K562 (cell line): ENCODE data around the gene SCRN2. TPM values are rescaled to one million over a fixed set of nuclear protein-coding genes. Genes with fewer than 3 reads are reported as not detected.
A peak's percentile ranks its signal among the peaks of the same experiment; 100 is the strongest.

Experiments
- ATAC-seq: fragments of 200-7000 bp; cut with Tn5 transposase; 3 replicates; pipeline ENCODE4 v1.9.1; 2020; ENCODE audit warnings: moderate library complexity
- BruUV-seq: library from RNA; stranded (reverse); fragments of 400-500 nt; replicated peaks from 2 replicates; lab custom pipeline; 2021; lab: Mats Ljungman, UMichigan
- CTCF ChIA-PET: fragments of 300-600 bp; formaldehyde crosslinking; extraction: SDS; loops from one replicate; lab custom pipeline; 2021; ENCODE audit warnings: low intra/inter-chr PET ratio; lab: Yijun Ruan, JAX
- POLR2A ChIA-PET: fragments of 300-600, 350-650 bp; sonication (Branson Sonifier 250); formaldehyde crosslinking; extraction: SDS; loops from one replicate; lab custom pipeline; 2021; ENCODE audit warnings: antibody characterized with exemption, inconsistent platforms; lab: Yijun Ruan, JAX
- DNase-seq, 4 experiments: peaks; one replicate each; pipeline versions ENCODE4 v3.0.0 to v3.0.0-alpha.2; 2011 to 2018; ENCODE audit warnings: low spot score in 3 of 4, mixed read lengths in 3 of 4; ENCODE audit errors: extremely low read depth in 1 of 4
- FAIRE-seq: peaks from 2 replicates; lab custom pipeline; 2011; peaks lifted over from hg19 to GRCh38; lab: Jason Lieb, UNC
- H2AFZ ChIP-seq: 2 replicates; pipeline ENCODE4 v1.6.0; 2011; ENCODE audit warnings: low read depth, low read length, control low read depth, inconsistent platforms
- H3K27ac ChIP-seq: fragments of 200-600 bp; 3 replicates; pipeline ENCODE4 v1.8.0; 2011; ENCODE audit warnings: low read depth, mild to moderate bottlenecking, control low read depth, inconsistent platforms, low read length, moderate library complexity, mixed read lengths; ENCODE audit errors: extremely low read depth
- H3K27me3 ChIP-seq, 2 experiments: fragments of 300-600 bp in 1 of 2; 2 replicates in 1 of 2; 3 replicates in 1 of 2; pipeline versions ENCODE4 v1.6.0 to v1.8.0; 2011; ENCODE audit warnings: inconsistent platforms in 2 of 2, low read length in 2 of 2, mild to moderate bottlenecking in 1 of 2, mixed read lengths in 1 of 2, moderate library complexity in 1 of 2; ENCODE audit not compliant: control insufficient read depth in 2 of 2, insufficient read depth in 2 of 2
- H3K36me3 ChIP-seq: fragments of 300-600 bp; 3 replicates; pipeline ENCODE4 v1.8.0; 2011; ENCODE audit warnings: mild to moderate bottlenecking, low read length, inconsistent platforms; ENCODE audit not compliant: control insufficient read depth, insufficient read depth
- H3K4me1 ChIP-seq, 2 experiments: fragments of 200-600 bp in 1 of 2; replicated peaks in 1 of 2; 2 replicates in 1 of 2; 3 replicates in 1 of 2; pipeline versions ENCODE4 v1.5.1 to v1.8.0; 2011; ENCODE audit warnings: inconsistent platforms in 2 of 2, low read length in 2 of 2, mild to moderate bottlenecking in 1 of 2, mixed read lengths in 1 of 2, moderate library complexity in 1 of 2; ENCODE audit not compliant: control insufficient read depth in 2 of 2, insufficient read depth in 2 of 2
- H3K4me2 ChIP-seq: 2 replicates; pipeline ENCODE4 v1.6.1; 2011; ENCODE audit warnings: low read length, control low read depth, inconsistent platforms, mixed read lengths; ENCODE audit not compliant: insufficient read depth
- H3K4me3 ChIP-seq: fragments of 200-600 bp; sonication (generic), shearing (Covaris generic); 2 replicates; pipeline ENCODE4 v1.5.1; 2016; ENCODE audit warnings: control low read depth, inconsistent platforms
- H3K79me2 ChIP-seq: fragments of 200-600 bp; 3 replicates; pipeline ENCODE4 v1.8.0; 2011; ENCODE audit warnings: low read length, inconsistent platforms; ENCODE audit not compliant: control insufficient read depth, insufficient read depth
- H3K9ac ChIP-seq, 2 experiments: 2 replicates each; pipeline versions ENCODE4 v1.6.0 to v1.6.1; 2011; ENCODE audit warnings: low read depth in 2 of 2, low read length in 2 of 2, control low read depth in 1 of 2, inconsistent platforms in 1 of 2, mild to moderate bottlenecking in 1 of 2, mixed read lengths in 1 of 2; ENCODE audit not compliant: insufficient read depth in 1 of 2
- H3K9me1 ChIP-seq: one replicate; pipeline ENCODE4 v1.6.0; 2011; ENCODE audit warnings: inconsistent platforms, mild to moderate bottlenecking, low read length, moderate library complexity; ENCODE audit not compliant: control insufficient read depth, insufficient read depth
- H3K9me3 ChIP-seq: replicated peaks from 2 replicates; pipeline ENCODE4 v1.5.1; 2011; ENCODE audit warnings: low read depth, low read length, inconsistent platforms; ENCODE audit not compliant: control insufficient read depth, insufficient read depth
- H4K20me1 ChIP-seq: replicated peaks from 2 replicates; pipeline ENCODE4 v1.6.1; 2011; ENCODE audit warnings: low read length, inconsistent platforms, mixed read lengths; ENCODE audit not compliant: control insufficient read depth, insufficient read depth
- ATF1 ChIP-seq, 2 experiments: fragments of 450-650 bp in 1 of 2; IDR thresholded peaks; 2 replicates each; pipeline ENCODE4 v1.6.1; 2016; ENCODE audit warnings: missing compliant biosample characterization in 1 of 2, missing genetic modification characterization in 1 of 2
- DDX20 ChIP-seq: fragments of 450-650 bp; IDR thresholded peaks from 2 replicates; pipeline ENCODE4 v1.6.1; 2016; ENCODE audit warnings: missing genetic modification characterization, low read depth, mild to moderate bottlenecking, missing compliant biosample characterization, moderate library complexity
- L3MBTL2 ChIP-seq: fragments of 450-650 bp; IDR thresholded peaks from 2 replicates; pipeline ENCODE4 v1.6.1; 2016; ENCODE audit warnings: mild to moderate bottlenecking, moderate library complexity
- NFXL1 ChIP-seq: fragments of 450-650 bp; formaldehyde crosslinking; IDR thresholded peaks from 2 replicates; pipeline ENCODE4 v1.4.0; 2021; ENCODE audit warnings: mild to moderate bottlenecking
- OTX1 ChIP-seq: fragments of 450-650 bp; formaldehyde crosslinking; IDR thresholded peaks from 2 replicates; pipeline ENCODE4 v1.4.0; 2022; ENCODE audit warnings: mild to moderate bottlenecking
- RBM39 ChIP-seq: fragments of 200-400 bp; formaldehyde crosslinking; optimal IDR thresholded peaks from 2 replicates; pipeline ENCODE3; 2018; ENCODE audit warnings: low read depth, low read length
- RCOR1 ChIP-seq, 2 experiments: IDR thresholded peaks; 2 replicates each; pipeline ENCODE4 v1.6.1; 2012; ENCODE audit warnings: low read depth in 2 of 2, low read length in 2 of 2, borderline replicate concordance in 1 of 2, improper control_type of control experiment in 1 of 2
- TOE1 ChIP-seq, 2 experiments: fragments of 450-650 bp in 1 of 2; sonication (generic) in 1 of 2; formaldehyde crosslinking in 1 of 2; IDR thresholded peaks; 2 replicates each; pipeline versions ENCODE4 v1.7.1 to v1.8.0; 2016 to 2022; ENCODE audit warnings: borderline replicate concordance in 2 of 2, mild to moderate bottlenecking in 2 of 2, antibody characterized with exemption in 1 of 2, inconsistent platforms in 1 of 2, low read depth in 1 of 2, missing genetic modification reagents in 1 of 2, moderate library complexity in 1 of 2
- WHSC1 ChIP-seq: IDR thresholded peaks from one replicate; pipeline ENCODE4 v1.6.1; 2012; ENCODE audit warnings: low read length, control low read depth, inconsistent platforms
- ZNF282 ChIP-seq: sonication (generic); formaldehyde crosslinking; IDR thresholded peaks from 2 replicates; pipeline ENCODE4 v1.8.1; 2023; ENCODE audit warnings: missing genetic modification reagents
- WGBS: fragments of 100-300 bp; shearing (Covaris generic); methylation state at CpG from one replicate; pipeline ENCODE4 v1.1.6; 2016; ENCODE audit warnings: low coverage, mixed read lengths; ENCODE audit not compliant: insufficient coverage; ENCODE audit errors: missing lambda C conversion rate; 5-methylcytosine and 5-hydroxymethylcytosine counted together
- in situ Hi-C: fragments of 300-500 bp; cut with MboI; formaldehyde crosslinking; loops from 4 replicates; pipeline ENCODE4 v1.15.0; 2018; ENCODE audit warnings: inconsistent platforms, mixed read lengths
- intact Hi-C: fragments of 100-400 bp; cut with micrococcal nuclease; formaldehyde crosslinking; loops from 2 replicates; pipeline ENCODE4 v1.14.2; 2022
- polyA plus RNA-seq, 8 experiments: library from polyadenylated mRNA; depleted of rRNA in 4 of 8; stranded (reverse) in 5 of 8; unstranded in 3 of 8; fragments of >200 nt; fragmentation: Nextera tagmentation in 2 of 8; fragmentation: Illumina TruSeq in 1 of 8; extraction: Ambion mirVana in 2 of 8; extraction: Trizol in 1 of 8; gene quantifications; 2 replicates each; pipeline versions ENCODE4 v1.2.1 to v1.2.3, GENCODE V29; 2011 to 2014; ENCODE audit warnings: inconsistent platforms in 1 of 8, missing spikeins in 1 of 8
- total RNA-seq, 7 experiments: library from RNA; depleted of rRNA in 6 of 7; stranded (reverse); fragments of >200 nt in 6 of 7; fragmentation: Illumina TruSeq in 2 of 7; extraction: Trizol in 2 of 7; gene quantifications; 2 replicates each; pipeline versions ENCODE4 v1.2.1 to v1.2.3, GENCODE V29; 2011 to 2021; ENCODE audit warnings: low replicate concordance in 1 of 7
- TF ChIP-seq, protein P1 (sequence below): fragments of 450-650 bp; IDR thresholded peaks from 2 replicates; pipeline ENCODE4 v1.6.1; 2016; ENCODE audit warnings: antibody characterized with exemption
- TF ChIP-seq, protein P2 (sequence below): sonication (generic); formaldehyde crosslinking; IDR thresholded peaks from 2 replicates; pipeline ENCODE4 v1.5.0; 2020; ENCODE audit warnings: missing genetic modification reagents
- TF ChIP-seq, protein P3 (sequence below): fragments of 450-650 bp; formaldehyde crosslinking; IDR thresholded peaks from 2 replicates; pipeline ENCODE4 v1.4.0; 2022; ENCODE audit warnings: missing genetic modification characterization
- TF ChIP-seq, protein P4 (sequence below), 3 experiments: IDR thresholded peaks in 2 of 3; conservative IDR thresholded peaks in 1 of 3; 2 replicates each; pipeline ENCODE4 v1.5.1; 2011 to 2012; ENCODE audit warnings: low read length in 3 of 3, mild to moderate bottlenecking in 3 of 3, control low read depth in 2 of 3, improper control_type of control experiment in 1 of 3, inconsistent platforms in 1 of 3, low read depth in 1 of 3, mixed read lengths in 1 of 3, moderate library complexity in 1 of 3; ENCODE audit not compliant: insufficient read depth in 2 of 3

Gene SCRN2
- total and polyA plus RNA-seq, 9 of the 15 experiments (the other 6 are each of a cell fraction or from before 2014, with no cell fraction given) = 0.25 to 32.9 (median 13.6) TPM

DNA sequence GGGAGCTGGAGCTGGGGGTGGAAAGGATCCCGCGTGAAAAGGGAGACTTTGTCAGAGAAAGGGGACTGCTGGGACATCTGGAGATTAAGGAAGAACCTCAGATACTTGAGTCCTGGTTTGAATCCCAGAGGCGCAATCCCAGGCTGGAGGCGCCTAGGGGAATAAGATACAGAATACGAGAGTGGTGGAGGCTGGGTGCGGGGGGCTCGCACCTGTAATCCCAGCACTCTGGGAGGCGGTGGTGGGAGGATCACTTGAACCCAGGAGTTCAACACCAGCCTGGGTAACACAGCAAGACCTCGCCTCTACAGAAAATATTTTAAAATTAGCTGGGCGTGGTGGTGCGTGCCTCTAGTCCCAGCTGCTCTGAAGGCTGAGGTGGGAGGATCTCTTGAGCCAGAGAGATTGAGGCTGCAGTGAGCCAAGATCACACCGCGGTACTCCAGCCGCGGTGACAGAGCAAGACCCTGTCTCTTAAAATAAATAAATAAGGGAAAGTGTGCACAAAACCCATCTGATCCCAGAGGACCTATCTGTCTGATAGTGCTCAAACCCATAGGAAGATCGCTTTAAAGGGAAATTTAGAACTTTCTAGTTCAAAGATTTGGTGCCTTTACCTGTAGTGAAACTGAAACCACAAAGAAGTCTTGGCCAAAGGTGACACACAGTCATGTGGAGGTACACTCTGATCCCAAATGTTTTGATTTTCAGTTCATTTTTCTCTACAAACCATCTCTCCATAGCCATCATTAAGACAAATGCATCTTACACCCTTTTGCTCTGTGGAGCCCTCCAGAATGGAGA lies 617 bp upstream of the SCRN2 start:
- no TSS peak for BruUV-seq
- DNase-seq (no peak), FAIRE-seq (peak; percentile 74), ATAC-seq (peak; percentile 2; the same call in 2 of the 3 replicates)
- in situ Hi-C loops = loop anchor here (5.0 kb wide), 2 partner anchors 51 to 176 kb away; no protein-coding TSS in a partner anchor
- ChIA-PET POLR2A (interaction anchor here (0.5 to 2.6 kb wide), 13 partner anchors 10 to 779 kb away, joined by 3 to 18 read pairs (median 5); partner anchors contain the start of genes CDK5RAP3, KPNB1, LRRC46 and MRPL10), CTCF (interaction anchor here (0.5 to 5.9 kb wide), 9 partner anchors 12 to 263 kb away, joined by 3 to 171 read pairs (median 5); no protein-coding TSS in a partner anchor)
- H3K4me1 ChIP-seq = peaks cover 33 to 47% of the 10 kb centered on the region in 2 experiments
- H3K4me2 ChIP-seq = peak overlapping the region; percentile 86
- no peaks in the 10 kb centered on the region for H3K27me3 ChIP-seq
- H4K20me1 ChIP-seq = no peaks in the 10 kb centered on the region
- H3K79me2 ChIP-seq = peaks cover 12% of the 10 kb centered on the region
- peak overlapping the region; percentile 99 for H2AFZ ChIP-seq
- WGBS = 52% methylated on average over 16 of the region's 16 CpGs
- no peaks in the 10 kb centered on the region for H3K9me1 ChIP-seq
- peak overlapping the region; percentile 91 for H3K4me3 ChIP-seq
- H3K9ac ChIP-seq = peak overlapping the region; percentile 84 to 93
- peaks cover 16% of the 10 kb centered on the region; the same call in 2 of the 3 replicates for H3K36me3 ChIP-seq
- intact Hi-C loops = loop anchor here (1.0 to 10.0 kb wide), 4 partner anchors 105 to 293 kb away; no protein-coding TSS in a partner anchor
- H3K27ac ChIP-seq = peak overlapping the region; percentile 9; the same call in 2 of the 3 replicates
- H3K9me3 ChIP-seq = no peaks in the 10 kb centered on the region
- peak; percentile 8; the same call in 1 of the 2 replicates for TF ChIP-seq L3MBTL2
- no peak for TF ChIP-seq DDX20 (tag)
- TF ChIP-seq, protein P1, sequence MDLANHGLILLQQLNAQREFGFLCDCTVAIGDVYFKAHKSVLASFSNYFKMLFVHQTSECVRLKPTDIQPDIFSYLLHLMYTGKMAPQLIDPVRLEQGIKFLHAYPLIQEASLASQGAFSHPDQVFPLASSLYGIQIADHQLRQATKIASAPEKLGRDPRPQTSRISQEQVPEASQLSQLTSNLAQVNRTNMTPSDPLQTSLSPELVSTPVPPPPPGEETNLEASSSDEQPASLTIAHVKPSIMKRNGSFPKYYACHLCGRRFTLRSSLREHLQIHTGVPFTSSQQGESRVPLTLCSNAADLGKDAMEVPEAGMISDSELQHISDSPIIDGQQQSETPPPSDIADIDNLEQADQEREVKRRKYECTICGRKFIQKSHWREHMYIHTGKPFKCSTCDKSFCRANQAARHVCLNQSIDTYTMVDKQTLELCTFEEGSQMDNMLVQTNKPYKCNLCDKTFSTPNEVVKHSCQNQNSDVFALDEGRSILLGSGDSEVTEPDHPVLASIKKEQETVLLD = no peak
- TF ChIP-seq RBM39 = no peak
- TF ChIP-seq, protein P2, sequence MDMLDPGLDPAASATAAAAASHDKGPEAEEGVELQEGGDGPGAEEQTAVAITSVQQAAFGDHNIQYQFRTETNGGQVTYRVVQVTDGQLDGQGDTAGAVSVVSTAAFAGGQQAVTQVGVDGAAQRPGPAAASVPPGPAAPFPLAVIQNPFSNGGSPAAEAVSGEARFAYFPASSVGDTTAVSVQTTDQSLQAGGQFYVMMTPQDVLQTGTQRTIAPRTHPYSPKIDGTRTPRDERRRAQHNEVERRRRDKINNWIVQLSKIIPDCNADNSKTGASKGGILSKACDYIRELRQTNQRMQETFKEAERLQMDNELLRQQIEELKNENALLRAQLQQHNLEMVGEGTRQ (CRISPR knock-in tag) = no peak
- no peak for TF ChIP-seq ATF1 (CRISPR knock-in tag; IDR thresholded peaks at IDR 0.05)
- no peak for TF ChIP-seq ATF1 (tag; IDR thresholded peaks at IDR 0.05)
- no peak for TF ChIP-seq ZNF282 (CRISPR knock-in tag)
- TF ChIP-seq, protein P3, sequence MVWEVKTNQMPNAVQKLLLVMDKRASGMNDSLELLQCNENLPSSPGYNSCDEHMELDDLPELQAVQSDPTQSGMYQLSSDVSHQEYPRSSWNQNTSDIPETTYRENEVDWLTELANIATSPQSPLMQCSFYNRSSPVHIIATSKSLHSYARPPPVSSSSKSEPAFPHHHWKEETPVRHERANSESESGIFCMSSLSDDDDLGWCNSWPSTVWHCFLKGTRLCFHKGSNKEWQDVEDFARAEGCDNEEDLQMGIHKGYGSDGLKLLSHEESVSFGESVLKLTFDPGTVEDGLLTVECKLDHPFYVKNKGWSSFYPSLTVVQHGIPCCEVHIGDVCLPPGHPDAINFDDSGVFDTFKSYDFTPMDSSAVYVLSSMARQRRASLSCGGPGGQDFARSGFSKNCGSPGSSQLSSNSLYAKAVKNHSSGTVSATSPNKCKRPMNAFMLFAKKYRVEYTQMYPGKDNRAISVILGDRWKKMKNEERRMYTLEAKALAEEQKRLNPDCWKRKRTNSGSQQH = no peak
- no peak for TF ChIP-seq WHSC1
- TF ChIP-seq, protein P4, sequence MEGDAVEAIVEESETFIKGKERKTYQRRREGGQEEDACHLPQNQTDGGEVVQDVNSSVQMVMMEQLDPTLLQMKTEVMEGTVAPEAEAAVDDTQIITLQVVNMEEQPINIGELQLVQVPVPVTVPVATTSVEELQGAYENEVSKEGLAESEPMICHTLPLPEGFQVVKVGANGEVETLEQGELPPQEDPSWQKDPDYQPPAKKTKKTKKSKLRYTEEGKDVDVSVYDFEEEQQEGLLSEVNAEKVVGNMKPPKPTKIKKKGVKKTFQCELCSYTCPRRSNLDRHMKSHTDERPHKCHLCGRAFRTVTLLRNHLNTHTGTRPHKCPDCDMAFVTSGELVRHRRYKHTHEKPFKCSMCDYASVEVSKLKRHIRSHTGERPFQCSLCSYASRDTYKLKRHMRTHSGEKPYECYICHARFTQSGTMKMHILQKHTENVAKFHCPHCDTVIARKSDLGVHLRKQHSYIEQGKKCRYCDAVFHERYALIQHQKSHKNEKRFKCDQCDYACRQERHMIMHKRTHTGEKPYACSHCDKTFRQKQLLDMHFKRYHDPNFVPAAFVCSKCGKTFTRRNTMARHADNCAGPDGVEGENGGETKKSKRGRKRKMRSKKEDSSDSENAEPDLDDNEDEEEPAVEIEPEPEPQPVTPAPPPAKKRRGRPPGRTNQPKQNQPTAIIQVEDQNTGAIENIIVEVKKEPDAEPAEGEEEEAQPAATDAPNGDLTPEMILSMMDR (IDR thresholded peaks at IDR 0.05 in 2 of 3, conservative IDR thresholded peaks at IDR 0.05 in 1 of 3; ENCODE audit: insufficient read depth in 2 of 3, low read depth in 1 of 3, low read length in 3 of 3) = peak in 1 of 3 experiments; percentile 21; a peak in 1 of 6 replicates
- no peak for TF ChIP-seq OTX1 (CRISPR knock-in tag)
- no peak for TF ChIP-seq TOE1 (IDR thresholded peaks at IDR 0.05; ENCODE audit: borderline replicate concordance)
- TF ChIP-seq TOE1 (CRISPR knock-in tag; IDR thresholded peaks at IDR 0.05; ENCODE audit: borderline replicate concordance, low read depth) = 0 out of 2 replicates have a peak, but pooled peaks have one; percentile 24
- TF ChIP-seq RCOR1 (IDR thresholded peaks at IDR 0.05; ENCODE audit: borderline replicate concordance in 1 of 2, low read depth in 2 of 2, low read length in 2 of 2) = no peak
- no peak for TF ChIP-seq NFXL1 (CRISPR knock-in tag)
